SH-SY5Y (cell line): Measurements from ENCODE around the gene SETD9.

Source experiments
- GATA2 ChIP-seq: IDR thresholded peaks from 2 replicates; pipeline ENCODE4 v1.6.1; 2011; ENCODE audit warnings: mild to moderate bottlenecking, low read depth, low read length
- GATA3 ChIP-seq: IDR thresholded peaks from 2 replicates; pipeline ENCODE4 v1.6.1; 2011; ENCODE audit warnings: low read depth, mild to moderate bottlenecking, low read length, moderate library complexity

SETD9 gene

GRCh38 chr5:56913766-56914165 lies 4.4 kb downstream of the SETD9 start:
- TF ChIP-seq GATA3 (no peak), GATA2 (no peak)

GRCh38 chr5:56914678-56915077 lies 5.3 kb downstream of the SETD9 start:
- TF ChIP-seq GATA3 (peak; percentile 27; the same call in 1 of the 2 replicates), GATA2 (0 out of 2 replicates have a peak, but pooled peaks have one; percentile 18)

GRCh38 chr5:56917534-56917933 lies 8.1 kb downstream of the SETD9 start:
- TF ChIP-seq GATA3, result no peak
- TF ChIP-seq GATA2, result no peak

- TF ChIP-seq GATA3, result no peak
- TF ChIP-seq GATA2, result no peak
Measured at GRCh38 chr5:56918054-56918453, 8.7 kb downstream of the SETD9 start.

GRCh38 chr5:56919942-56920662 lies 10.7 kb downstream of the SETD9 start:
- TF ChIP-seq GATA2, result no peak
- no peak for TF ChIP-seq GATA3

GRCh38 chr5:56922922-56923321 lies 13.5 kb downstream of the SETD9 start:
- TF ChIP-seq GATA3 (no peak), GATA2 (no peak)

GRCh38 chr5:56934325-56934724 lies 24.9 kb downstream of the SETD9 start:
- no peak for TF ChIP-seq GATA2
- TF ChIP-seq GATA3, result no peak

- TF ChIP-seq GATA2 (no peak), GATA3 (no peak)
Measured at GRCh38 chr5:56938858-56939257, 29.5 kb downstream of the SETD9 start.

- TF ChIP-seq GATA3 (no peak), GATA2 (no peak)
Measured at GRCh38 chr5:56941981-56942380, 32.6 kb downstream of the SETD9 start.

GRCh38 chr5:56947052-56947451 lies 37.7 kb downstream of the SETD9 start:
- TF ChIP-seq GATA2 (no peak), GATA3 (no peak)

GRCh38 chr5:56950626-56951125 lies 41.3 kb downstream of the SETD9 start:
- TF ChIP-seq GATA2, result no peak
- TF ChIP-seq GATA3, result no peak

GRCh38 chr5:56951126-56951945 lies 41.9 kb downstream of the SETD9 start:
- TF ChIP-seq GATA3 (no peak), GATA2 (no peak)

- TF ChIP-seq GATA2 (no peak), GATA3 (no peak)
Measured at GRCh38 chr5:56951946-56952691, 42.7 kb downstream of the SETD9 start, which contains the start of gene MIER3. Gene MIER3 (minus strand): TSS chr5:56952123. CDS start chr5:56952102, 21 bp downstream.

GRCh38 chr5:56954262-56954661 lies 44.9 kb downstream of the SETD9 start:
- TF ChIP-seq GATA2, result no peak
- TF ChIP-seq GATA3, result no peak
